Measurements from ENCODE around the gene TMEM11. TPM values are rescaled to one million over a fixed set of nuclear protein-coding genes. Genes with fewer than 3 reads are reported as not detected.

The TMEM11 gene
- total RNA-seq, 1 experiment from 2014 or later, result 32.5 TPM

GRCh38 chr17:21189361-21189760, 24.6 kb downstream of the TMEM11 start:
- H3K56ac ChIP-seq (ENCODE audit: insufficient read length, low read depth, low read length), result no peak overlapping the region
- H2BK5ac ChIP-seq (ENCODE audit: insufficient read length, low read length), result no peak overlapping the region
- H2BK15ac ChIP-seq (ENCODE audit: low read depth, low read length), result no peak overlapping the region
- Mint-ChIP-seq H3K9me3 (no peaks in the 10 kb centered on the region), H3K4me3 (no peak overlapping the region), H3K4me1 (peaks cover 0 to 7% of the 10 kb centered on the region in 2 experiments; a peak in 2 of 4 replicates), H3K27ac (no peak overlapping the region), H3K27me3 (ENCODE audit: low read depth) (no peaks in the 10 kb centered on the region; the same call in 1 of the 2 replicates), H3K36me3 (ENCODE audit: insufficient read depth in 1 of 3, low read depth in 3 of 3) (peaks cover 7 to 50% (median 20%) of the 10 kb centered on the region in 3 experiments; a peak in 6 of 7 replicates)
- no peak overlapping the region for H3K4me2 ChIP-seq (ENCODE audit: insufficient read depth, insufficient read length, low read length)
- H4K91ac ChIP-seq (ENCODE audit: insufficient read length, low read depth, low read length), result no peak overlapping the region
- no peak overlapping the region for H4K8ac ChIP-seq (replicated peaks; ENCODE audit: insufficient read length, low read depth, low read length)
- no peaks in the 10 kb centered on the region for H4K20me1 ChIP-seq (ENCODE audit: control insufficient read depth, insufficient read depth, insufficient read length)
- peaks cover 4% of the 10 kb centered on the region; the same call in 1 of the 2 replicates for H3K4me1 ChIP-seq (ENCODE audit: insufficient read depth, low read length)
- no peak for DNase-seq
- no peaks in the 10 kb centered on the region for H3K79me1 ChIP-seq (ENCODE audit: insufficient read depth, low read depth, low read length, poor library complexity, severe bottlenecking)
- H3K23ac ChIP-seq (ENCODE audit: insufficient read length, low read depth, low read length), result no peak overlapping the region
- no peak overlapping the region for H2BK120ac ChIP-seq (ENCODE audit: low read depth, low read length, poor library complexity, severe bottlenecking)
- H2AK5ac ChIP-seq (ENCODE audit: insufficient read length, low read length), result no peak overlapping the region
- WGBS (ENCODE audit: extremely low coverage, insufficient read length, low lambda C conversion rate), result no CpG with 5 or more reads among the region's 4 CpGs
- H3K18ac ChIP-seq (ENCODE audit: insufficient read length, low read depth, low read length), result no peak overlapping the region
- no peak for TF ChIP-seq CTCF (conservative IDR thresholded peaks at IDR 0.05)
- no peak overlapping the region for H3K27ac ChIP-seq (ENCODE audit: insufficient read length, low read depth, low read length)
- H3K23me2 ChIP-seq (ENCODE audit: insufficient read length, low read depth, low read length, poor library complexity, severe bottlenecking), result no peaks in the 10 kb centered on the region
- no peak overlapping the region for H3K14ac ChIP-seq (ENCODE audit: insufficient read depth, low read length)
- H3K9ac ChIP-seq (ENCODE audit: extremely low read depth, insufficient read length, low read length), result no peak overlapping the region
- H2BK12ac ChIP-seq (ENCODE audit: insufficient read length, low read depth, low read length), result no peak overlapping the region
- no peak overlapping the region for H2AFZ ChIP-seq (ENCODE audit: low read length)
- no peaks in the 10 kb centered on the region for H3K79me2 ChIP-seq (ENCODE audit: insufficient read depth, low read length)
- H3K27me3 ChIP-seq (ENCODE audit: insufficient read depth, low read length), result no peaks in the 10 kb centered on the region
- no peak overlapping the region for H3T11ph ChIP-seq (ENCODE audit: low read length)
- H4K5ac ChIP-seq (ENCODE audit: insufficient read length, low read depth, low read length), result no peak overlapping the region
- H3K9me3 ChIP-seq (ENCODE audit: control insufficient read depth, low read depth, low read length), result no peaks in the 10 kb centered on the region
- no peak overlapping the region for H2BK20ac ChIP-seq (ENCODE audit: low read depth, low read length, poor library complexity, severe bottlenecking)
- H3K4ac ChIP-seq (ENCODE audit: low read depth, low read length), result no peak overlapping the region
